HK-2 (cell line): ENCODE measurements around the gene PRKAR2B.
"Not testable (repeated sequence)": the region's sequence is repeated elsewhere in the genome, so short reads cannot be mapped to it uniquely, and the experiment has no call there.

Source experiments
- DNase-seq: peaks from one replicate; pipeline ENCODE4 v3.0.0-alpha.2; 2018; ENCODE audit not compliant: unreplicated experiment

Gene PRKAR2B

GRCh38 chr7:107119376-107120105 lies 75.0 kb downstream of the PRKAR2B start:
- DNase-seq = peak; percentile 9

GRCh38 chr7:107122486-107122911 lies 78.0 kb downstream of the PRKAR2B start:
- no peak for DNase-seq

- DNase-seq = no peak
These were observed 78.9 kb downstream of the PRKAR2B start for GRCh38 chr7:107123392-107123791.

- DNase-seq = no peak
These were observed 81.0 kb downstream of the PRKAR2B start for GRCh38 chr7:107125475-107125874.

- DNase-seq = no peak
These were observed 83.7 kb downstream of the PRKAR2B start for GRCh38 chr7:107128217-107128616.

GRCh38 chr7:107128748-107129147 lies 84.2 kb downstream of the PRKAR2B start:
- no peak for DNase-seq

GRCh38 chr7:107130487-107131220 lies 86.1 kb downstream of the PRKAR2B start:
- DNase-seq = no peak

GRCh38 chr7:107133396-107133795 lies 88.9 kb downstream of the PRKAR2B start:
- DNase-seq = no peak

GRCh38 chr7:107138696-107139420 lies 94.4 kb downstream of the PRKAR2B start:
- DNase-seq = no peak

GRCh38 chr7:107143875-107144274 lies 99.4 kb downstream of the PRKAR2B start:
- DNase-seq = not testable (repeated sequence)

- DNase-seq = no peak
These were observed 100.7 kb downstream of the PRKAR2B start for GRCh38 chr7:107145067-107145838.

- peak; percentile 8 for DNase-seq
These were observed 103.2 kb downstream of the PRKAR2B start for GRCh38 chr7:107147464-107148393.

GRCh38 chr7:107148721-107149120 lies 104.2 kb downstream of the PRKAR2B start:
- DNase-seq = no peak

- DNase-seq = no peak
These were observed 105.4 kb downstream of the PRKAR2B start for GRCh38 chr7:107149863-107150262.

- peak; percentile 57 for DNase-seq
These were observed 106.0 kb downstream of the PRKAR2B start for GRCh38 chr7:107150375-107151073.

- no peak for DNase-seq
These were observed 107.0 kb downstream of the PRKAR2B start for GRCh38 chr7:107151538-107151937.

- DNase-seq = peak; percentile 5
These were observed 107.5 kb downstream of the PRKAR2B start for GRCh38 chr7:107152011-107152410.

GRCh38 chr7:107154826-107155225 lies 110.3 kb downstream of the PRKAR2B start:
- no peak for DNase-seq

GRCh38 chr7:107155726-107156125 lies 111.2 kb downstream of the PRKAR2B start:
- DNase-seq = not testable (repeated sequence)

GRCh38 chr7:107157091-107157490 lies 112.6 kb downstream of the PRKAR2B start:
- no peak for DNase-seq
